GM12875 (cell line): ENCODE measurements around the gene CDK14.

ENCODE experiments used
- H3K4me3 ChIP-seq: one replicate; pipeline ENCODE4 v1.5.1; 2011; ENCODE audit warnings: low read depth, low read length, control low read depth
- CTCF ChIP-seq: IDR thresholded peaks from 2 replicates; pipeline ENCODE4 v1.5.1; 2011; ENCODE audit warnings: low read depth, mild to moderate bottlenecking, control low read depth, inconsistent platforms, low read length, moderate library complexity, borderline replicate concordance; ENCODE audit not compliant: insufficient read depth

CDK14 gene

GRCh38 chr7:90713628-90714027 is 117.5 kb downstream of the CDK14 start:
- H3K4me3 ChIP-seq = no peak overlapping the region
- no peak for TF ChIP-seq CTCF

DNA sequence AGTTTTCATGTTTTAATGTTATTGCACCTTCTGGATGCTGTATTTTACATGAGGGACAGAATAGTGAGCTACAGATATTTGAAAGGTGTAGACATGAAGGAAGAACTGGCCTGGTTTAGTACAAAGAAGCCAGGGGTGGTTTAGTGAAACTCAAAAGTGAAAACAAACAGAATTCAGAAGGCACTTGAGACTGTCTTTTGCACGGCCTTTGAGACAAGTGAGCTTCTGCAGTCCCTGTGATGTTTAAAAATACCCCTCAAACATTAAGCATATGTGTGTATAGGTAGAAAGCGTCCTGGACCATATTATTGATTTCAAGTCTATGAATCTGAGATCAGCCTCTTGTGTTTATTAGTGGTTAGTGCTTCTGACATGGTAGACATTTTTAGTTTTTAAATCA is 118.9 kb downstream of the CDK14 start:
- no peak overlapping the region for H3K4me3 ChIP-seq
- no peak for TF ChIP-seq CTCF

DNA sequence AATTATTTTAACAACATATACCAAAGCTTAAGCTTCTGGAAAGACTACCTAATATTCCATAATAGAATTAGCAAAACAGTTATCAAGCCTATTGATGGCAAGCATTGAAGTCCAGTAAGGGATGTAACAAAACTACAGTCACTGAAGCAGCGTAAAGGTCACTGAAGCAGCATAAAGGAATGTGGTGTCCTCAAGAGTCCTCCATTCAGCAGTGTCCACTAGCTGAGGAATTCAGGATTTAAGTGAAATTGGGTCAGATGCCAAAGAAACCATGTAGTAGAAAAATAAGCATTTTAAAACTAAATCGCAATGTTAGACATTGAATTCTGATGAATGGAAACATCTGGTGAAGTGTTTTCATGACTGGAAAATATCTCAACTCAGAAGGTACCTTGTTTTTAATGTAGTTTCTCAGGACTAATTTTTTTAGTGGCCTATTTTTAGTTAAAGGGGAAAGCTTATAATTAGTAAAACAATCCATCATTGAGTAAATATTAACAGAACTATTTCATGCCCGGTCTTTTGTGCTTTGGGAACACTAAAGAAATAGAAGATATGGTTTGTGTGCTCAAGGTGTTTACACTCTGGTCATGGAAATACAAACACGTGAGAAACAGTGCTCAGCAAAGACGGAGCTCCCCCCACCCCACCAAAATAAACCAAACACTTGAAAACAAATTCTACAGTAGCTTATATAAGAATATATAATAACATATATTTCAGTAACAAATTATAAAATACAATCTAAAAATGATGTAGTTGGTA is 121.4 kb downstream of the CDK14 start:
- no peak for TF ChIP-seq CTCF
- H3K4me3 ChIP-seq = no peak overlapping the region

GRCh38 chr7:90719155-90719554 is 123.0 kb downstream of the CDK14 start:
- no peak for TF ChIP-seq CTCF
- no peak overlapping the region for H3K4me3 ChIP-seq

- H3K4me3 ChIP-seq = no peak overlapping the region
- TF ChIP-seq CTCF = no peak
Measured at GRCh38 chr7:90720984-90721760, 125.1 kb downstream of the CDK14 start.

GRCh38 chr7:90721869-90722431 is 125.8 kb downstream of the CDK14 start:
- no peak overlapping the region for H3K4me3 ChIP-seq
- no peak for TF ChIP-seq CTCF

- no peak overlapping the region for H3K4me3 ChIP-seq
- no peak for TF ChIP-seq CTCF
Measured at GRCh38 chr7:90723233-90723632, 127.1 kb downstream of the CDK14 start.
